Body of pancreas (tissue), 4 donors: ENCODE measurements around the gene CTIF. TPM values are rescaled to one million over a fixed set of nuclear protein-coding genes. Genes with fewer than 3 reads are reported as not detected.

Source experiments
- ATAC-seq: fragments of 150-250 bp; one replicate; pipeline ENCODE4 v1.9.1; 2016
- DNase-seq, 4 donors: peaks; one replicate each; pipeline ENCODE4 v3.0.0-alpha.2; 2019
- H3K27ac ChIP-seq, 4 donors: fragments of 200-600 bp; sonication (generic); 1 replicate in 3 of 4; 2 replicates in 1 of 4; pipeline versions ENCODE4 v1.5.1 to v1.6.1; 2016 to 2019; ENCODE audit warnings: mild to moderate bottlenecking in 1 of 4, mixed read lengths in 1 of 4, moderate library complexity in 1 of 4
- H3K27me3 ChIP-seq, 2 donors: fragments of 200-600 bp; sonication (generic); one replicate each; pipeline ENCODE4 v1.6.0; 2016; ENCODE audit warnings: mild to moderate bottlenecking in 1 of 2
- H3K36me3 ChIP-seq, 2 donors: fragments of 200-600 bp; sonication (generic); replicated peaks in 1 of 2; 2 replicates each; pipeline ENCODE4 v1.5.1; 2016; ENCODE audit warnings: low read depth in 2 of 2; ENCODE audit not compliant: insufficient read depth in 1 of 2
- H3K4me1 ChIP-seq: fragments of 200-600 bp; sonication (generic); one replicate; pipeline ENCODE4 v1.6.0; 2016
- H3K4me3 ChIP-seq, 2 donors: fragments of 200-600 bp; sonication (generic); 1 replicate in 1 of 2; 2 replicates in 1 of 2; pipeline ENCODE4 v1.5.1; 2016 to 2019
- H3K9me3 ChIP-seq, 3 donors: fragments of 200-600 bp; sonication (generic); 1 replicate in 2 of 3; 2 replicates in 1 of 3; pipeline ENCODE4 v1.5.1; 2016
- CTCF ChIP-seq, 7 experiments: fragments of 450-650 bp in 4 of 7; fragments of 200-600 bp in 3 of 7; sonication (generic) in 3 of 7; IDR thresholded peaks; one replicate each; pipeline ENCODE4 v1.5.1; 2016 to 2019; ENCODE audit warnings: antibody characterized with exemption in 7 of 7
- POLR2A ChIP-seq, 3 donors: fragments of 450-650 bp; IDR thresholded peaks; one replicate each; pipeline ENCODE4 v1.6.1; 2016; ENCODE audit warnings: antibody characterized with exemption in 3 of 3, mild to moderate bottlenecking in 2 of 3
- WGBS, 2 donors: methylation state at CpG; one replicate each; pipeline ENCODE4 v1.1.5; 2017; 5-methylcytosine and 5-hydroxymethylcytosine counted together
- intact Hi-C: fragments of 100-400 bp; cut with DNase I; formaldehyde crosslinking; loops from one replicate; pipeline ENCODE4 v1.15.1; 2023
- total RNA-seq, 2 donors: library from RNA; depleted of rRNA; stranded (reverse); fragments of >200 nt; gene quantifications; one replicate each; pipeline ENCODE4 v1.1.0, GENCODE V29; 2016

Gene CTIF
- total RNA-seq, 2 donors from 2014 or later = 18.7 to 24.4 TPM

GRCh38 chr18:48531908-48532307, 6.9 kb upstream of the CTIF start:
- DNase-seq (no peak), ATAC-seq (no peak)
- no peaks in the 10 kb centered on the region for H3K27me3 ChIP-seq
- TF ChIP-seq POLR2A (IDR thresholded peaks at IDR 0.05) = no peak
- 49 to 65% methylated on average over 3 of the region's 3 CpGs for WGBS, 2 donors
- H3K27ac ChIP-seq = no peak overlapping the region
- H3K4me1 ChIP-seq = no peaks in the 10 kb centered on the region
- H3K36me3 ChIP-seq = no peaks in the 10 kb centered on the region
- H3K9me3 ChIP-seq = no peaks in the 10 kb centered on the region
- no peak overlapping the region for H3K4me3 ChIP-seq
- intact Hi-C loops = no loop called here

GRCh38 chr18:48533340-48534070, 5.3 kb upstream of the CTIF start:
- H3K27ac ChIP-seq = no peak overlapping the region
- TF ChIP-seq POLR2A (IDR thresholded peaks at IDR 0.05) (no peak), CTCF (IDR thresholded peaks at IDR 0.05) (no peak)
- 74 to 76% methylated on average over 6 of the region's 6 CpGs for WGBS, 2 donors
- ATAC-seq (no peak), DNase-seq (no peak)
- H3K36me3 ChIP-seq = no peaks in the 10 kb centered on the region
- peaks cover 2% of the 10 kb centered on the region for H3K4me1 ChIP-seq
- H3K27me3 ChIP-seq = no peaks in the 10 kb centered on the region
- no peak overlapping the region for H3K4me3 ChIP-seq
- intact Hi-C loops = no loop called here
- no peaks in the 10 kb centered on the region for H3K9me3 ChIP-seq

GRCh38 chr18:48534364-48534763, 4.5 kb upstream of the CTIF start:
- Histone ChIP-seq H3K9me3 (no peaks in the 10 kb centered on the region), H3K4me3 (no peak overlapping the region), H3K4me1 (peaks cover 4% of the 10 kb centered on the region), H3K27me3 (no peaks in the 10 kb centered on the region), H3K36me3 (no peaks in the 10 kb centered on the region), H3K27ac (no peak overlapping the region)
- 82 to 90% methylated on average over 3 of the region's 3 CpGs for WGBS, 2 donors
- TF ChIP-seq CTCF (IDR thresholded peaks at IDR 0.05) (no peak), POLR2A (IDR thresholded peaks at IDR 0.05) (no peak)
- no peak for DNase-seq
- ATAC-seq = no peak
- intact Hi-C loops = no loop called here

- Histone ChIP-seq H3K27ac (no peak overlapping the region), H3K36me3 (no peaks in the 10 kb centered on the region), H3K4me3 (no peak overlapping the region), H3K4me1 (peaks cover 4% of the 10 kb centered on the region), H3K27me3 (no peaks in the 10 kb centered on the region), H3K9me3 (no peaks in the 10 kb centered on the region)
- TF ChIP-seq CTCF (IDR thresholded peaks at IDR 0.05) (no peak), POLR2A (IDR thresholded peaks at IDR 0.05) (no peak)
- DNase-seq = no peak
- 56 to 79% methylated on average over 2 of the region's 2 CpGs for WGBS, 2 donors
- no peak for ATAC-seq
- intact Hi-C loops = no loop called here
Observed at GRCh38 chr18:48535956-48536355, 2.9 kb upstream of the CTIF start.

- H3K27me3 ChIP-seq = no peaks in the 10 kb centered on the region
- no peaks in the 10 kb centered on the region for H3K9me3 ChIP-seq
- TF ChIP-seq POLR2A (IDR thresholded peaks at IDR 0.05) (no peak), CTCF (IDR thresholded peaks at IDR 0.05) (no peak)
- ATAC-seq (no peak), DNase-seq (no peak)
- no peaks in the 10 kb centered on the region for H3K36me3 ChIP-seq
- H3K27ac ChIP-seq = no peak overlapping the region
- H3K4me3 ChIP-seq = no peak overlapping the region
- intact Hi-C loops = no loop called here
- peaks cover 6% of the 10 kb centered on the region for H3K4me1 ChIP-seq
- WGBS, 2 donors = 68 to 73% methylated on average over 6 of the region's 6 CpGs
Observed at GRCh38 chr18:48536516-48536915, 2.3 kb upstream of the CTIF start.
